ENCODE results near the gene SLC12A7. TPM values are rescaled to one million over a fixed set of nuclear protein-coding genes. Genes with fewer than 3 reads are reported as not detected.

SLC12A7 gene
- total RNA-seq, 1 experiment from 2014 or later, result 207 TPM

- no peaks in the 10 kb centered on the region for H3K27me3 ChIP-seq (ENCODE audit: insufficient read depth, low read depth)
- DNase-seq, result no peak
- TF ChIP-seq CTCF (conservative IDR thresholded peaks at IDR 0.05), result no peak
- TF ChIP-seq EZH2 (IDR thresholded peaks at IDR 0.05; ENCODE audit: low read depth), result no peak
- no TSS peak for BruUV-seq (replicated peaks)
- H3K4me2 ChIP-seq, result no peak overlapping the region
- no peak overlapping the region for H3K27ac ChIP-seq
- H3K4me3 ChIP-seq, result no peak overlapping the region
- no peaks in the 10 kb centered on the region for H3K4me1 ChIP-seq (replicated peaks; ENCODE audit: insufficient read depth)
- ChIA-PET CTCF (interaction anchor here (0.7 kb wide), 1 partner anchor 27 kb away, joined by 3 read pairs; no protein-coding TSS in a partner anchor), POLR2A (ENCODE audit: unreplicated experiment) (no interaction called here)
- intact Hi-C loops (cut with micrococcal nuclease; ENCODE audit: unreplicated experiment), result no loop called here
- no peaks in the 10 kb centered on the region for H3F3A ChIP-seq (ENCODE audit: insufficient read depth, low read depth)
- no peaks in the 10 kb centered on the region for H3K9me2 ChIP-seq (ENCODE audit: insufficient read depth)
- peaks cover 15% of the 10 kb centered on the region; the same call in 1 of the 2 replicates for H3K79me2 ChIP-seq (ENCODE audit: low read depth)
- peaks cover 59% of the 10 kb centered on the region for H4K20me1 ChIP-seq (ENCODE audit: insufficient read depth)
- no peaks in the 10 kb centered on the region for H3K9me3 ChIP-seq (ENCODE audit: insufficient read depth, low read depth)
- H3K36me3 ChIP-seq (ENCODE audit: low read depth), result peaks cover 3% of the 10 kb centered on the region; the same call in 1 of the 2 replicates
- H2AFZ ChIP-seq, result no peak overlapping the region
Observed at GRCh38 chr5:1097381-1097987, 14.4 kb downstream of the SLC12A7 start.

- Histone ChIP-seq H2AFZ (no peak overlapping the region), H3K27me3 (ENCODE audit: insufficient read depth, low read depth) (no peaks in the 10 kb centered on the region), H3K4me3 (no peak overlapping the region), H3K27ac (no peak overlapping the region), H3F3A (ENCODE audit: insufficient read depth, low read depth) (no peaks in the 10 kb centered on the region), H3K36me3 (ENCODE audit: low read depth) (peaks cover 3% of the 10 kb centered on the region; the same call in 1 of the 2 replicates), H4K20me1 (ENCODE audit: insufficient read depth) (peaks cover 53% of the 10 kb centered on the region), H3K79me2 (ENCODE audit: low read depth) (peaks cover 15% of the 10 kb centered on the region; the same call in 1 of the 2 replicates), H3K9me3 (ENCODE audit: insufficient read depth, low read depth) (no peaks in the 10 kb centered on the region), H3K4me1 (replicated peaks; ENCODE audit: insufficient read depth) (no peaks in the 10 kb centered on the region), H3K9me2 (ENCODE audit: insufficient read depth) (no peaks in the 10 kb centered on the region), H3K4me2 (no peak overlapping the region)
- BruUV-seq (replicated peaks), result no TSS peak
- intact Hi-C loops (cut with micrococcal nuclease; ENCODE audit: unreplicated experiment), result no loop called here
- ChIA-PET CTCF (interaction anchor here (0.7 kb wide), 1 partner anchor 27 kb away, joined by 3 read pairs; no protein-coding TSS in a partner anchor), POLR2A (ENCODE audit: unreplicated experiment) (no interaction called here)
- TF ChIP-seq CTCF (conservative IDR thresholded peaks at IDR 0.05) (no peak), EZH2 (IDR thresholded peaks at IDR 0.05; ENCODE audit: low read depth) (no peak)
- DNase-seq, result no peak
Observed at GRCh38 chr5:1096838-1097237, 15.0 kb downstream of the SLC12A7 start.

- Histone ChIP-seq H4K20me1 (ENCODE audit: insufficient read depth) (peaks cover 44% of the 10 kb centered on the region), H3K9me2 (ENCODE audit: insufficient read depth) (no peaks in the 10 kb centered on the region), H3K79me2 (ENCODE audit: low read depth) (peaks cover 15% of the 10 kb centered on the region; the same call in 1 of the 2 replicates), H3K4me2 (no peak overlapping the region), H2AFZ (no peak overlapping the region), H3K9me3 (ENCODE audit: insufficient read depth, low read depth) (no peaks in the 10 kb centered on the region), H3K27me3 (ENCODE audit: insufficient read depth, low read depth) (no peaks in the 10 kb centered on the region), H3K36me3 (ENCODE audit: low read depth) (peaks cover 3% of the 10 kb centered on the region; the same call in 1 of the 2 replicates), H3K4me3 (no peak overlapping the region), H3K27ac (no peak overlapping the region), H3F3A (ENCODE audit: insufficient read depth, low read depth) (no peaks in the 10 kb centered on the region), H3K4me1 (replicated peaks; ENCODE audit: insufficient read depth) (no peaks in the 10 kb centered on the region)
- intact Hi-C loops (cut with micrococcal nuclease; ENCODE audit: unreplicated experiment), result no loop called here
- no peak for DNase-seq
- CTCF ChIA-PET, result no interaction called here
- BruUV-seq (replicated peaks), result no TSS peak
- no peak for TF ChIP-seq EZH2 (IDR thresholded peaks at IDR 0.05; ENCODE audit: low read depth)
- POLR2A ChIA-PET (ENCODE audit: unreplicated experiment), result no interaction called here
Observed at GRCh38 chr5:1095990-1096363, 15.9 kb downstream of the SLC12A7 start.

All from PC-9 (cell line).